Heart right ventricle (tissue), 16 donors: ENCODE data around the gene RNF213. TPM values are rescaled to one million over a fixed set of nuclear protein-coding genes. Genes with fewer than 3 reads are reported as not detected.

Experiments used
- ATAC-seq, 8 donors: fragments of 200-7000 bp; cut with Tn5 transposase; one replicate each; pipeline ENCODE4 v1.9.1; 2020; ENCODE audit warnings: mild to moderate bottlenecking in 8 of 8, moderate library complexity in 8 of 8, moderate number of reproducible peaks in 1 of 8
- DNase-seq, 2 donors: peaks; one replicate each; pipeline ENCODE4 v3.0.0-alpha.2; 2020
- H3K27ac ChIP-seq, 10 donors: fragments of 200-600 bp; sonication (generic) in 2 of 10; one replicate each; pipeline versions ENCODE4 v1.5.0 to v1.8.0; 2020 to 2022; ENCODE audit warnings: mild to moderate bottlenecking in 3 of 10
- H3K27me3 ChIP-seq, 7 donors: fragments of 200-600 bp; one replicate each; pipeline ENCODE4 v1.8.0; 2021 to 2022; ENCODE audit warnings: mild to moderate bottlenecking in 2 of 7
- H3K36me3 ChIP-seq, 9 donors: fragments of 200-600 bp; sonication (generic) in 1 of 9; one replicate each; pipeline versions ENCODE4 v1.5.0 to v1.8.0; 2020 to 2022; ENCODE audit warnings: mild to moderate bottlenecking in 2 of 9
- H3K4me1 ChIP-seq, 9 donors: fragments of 200-600 bp; sonication (generic) in 1 of 9; one replicate each; pipeline versions ENCODE4 v1.5.0 to v1.8.0; 2020 to 2022; ENCODE audit warnings: mild to moderate bottlenecking in 4 of 9
- H3K4me3 ChIP-seq, 10 donors: fragments of 200-600 bp; sonication (generic) in 2 of 10; one replicate each; pipeline versions ENCODE4 v1.5.0 to v1.8.0; 2020 to 2022; ENCODE audit warnings: mild to moderate bottlenecking in 7 of 10, moderate library complexity in 2 of 10
- H3K9me3 ChIP-seq, 11 donors: fragments of 200-600 bp in 10 of 11; sonication (generic) in 2 of 11; one replicate each; pipeline versions ENCODE4 v1.5.0 to v1.8.0; 2013 to 2022; ENCODE audit warnings: mild to moderate bottlenecking in 2 of 11, control low read depth in 1 of 11, moderate library complexity in 1 of 11
- WGBS, 2 donors: extraction: QIAGEN DNeasy Blood & Tissue Kit; methylation state at CpG; one replicate each; pipeline ENCODE4 v1.1.7; 2013; ENCODE audit warnings: inconsistent platforms in 1 of 2; 5-methylcytosine and 5-hydroxymethylcytosine counted together
- intact Hi-C, 10 donors: fragments of 100-400 bp; cut with DNase I; formaldehyde crosslinking; loops; one replicate each; pipeline versions ENCODE4 v1.11.1 to v1.14.2; 2022
- polyA plus RNA-seq, 2 donors: library from polyadenylated mRNA; stranded (reverse); fragments of 200-250 nt; gene quantifications; one replicate each; pipeline ENCODE4 v1.2.3, GENCODE V29; 2013
- total RNA-seq, 10 donors: library from RNA; stranded (reverse); fragmentation: NEBNext Ultra II Directional in 3 of 10; extraction: Animal tissue kit (Norgen Biotek cat#: 25700) in 3 of 10; gene quantifications; one replicate each; pipeline versions ENCODE4 v1.2.1 to v1.2.4, GENCODE V29; 2021 to 2023
- TF ChIP-seq, protein P1 (sequence below), 9 donors: fragments of 200-600 bp; sonication (generic) in 2 of 9; IDR thresholded peaks; one replicate each; pipeline versions ENCODE4 v1.5.0 to v1.8.0; 2021 to 2022; ENCODE audit warnings: antibody characterized with exemption in 9 of 9, mild to moderate bottlenecking in 5 of 9, moderate library complexity in 1 of 9
- donor health status: Arrhythmogenic right ventricular cardiomyopathy.
- donor health status: ischemic (EF 13 %, LVEDD 7.1; RV severe dilation, severe dysfunction).
- donor health status: healthy with polysubstance abuse.
- donor health status: DM: no; HTN: yes; CAD: no.
- donor health status: DM: no; HTN: no; CAD: no.
- donor health status: ischemic (EF 25% LVEDD 6.9; RV normal size, moderate dysfunction).
- donor health status: ischemic (EF 25% LVEDD 5.7; RV mildly dilated, moderate dysfunction).
- donor health status: healthy.
- donor health status: DM: yes; HTN: yes; CAD: no.
- donor health status: Ischemic cardiomyopathy.
- donor health status: ischemic (EF 35%, LVEDD 5.7; RV mildly dilated, moderate dysfunction).
- donor health status: nonischemic (EF 11% LVEDD 7.7; RV severe dilation, severe dysfunction).
- donor health status: DM: yes; HTN: yes; CAD: no.
- donor health status: PGD.
- donor health status: ischemic (EF 29% LVEDD 5.4; RV normal size, mild dysfunction).
- donor health status: nonischemic (EF 23%, LVEDD 6.1; RV moderate dilation, normal function).

The RNF213 gene
- total and polyA plus RNA-seq, 12 donors, result 13.1 to 97.0 (median 31.7) TPM

DNA sequence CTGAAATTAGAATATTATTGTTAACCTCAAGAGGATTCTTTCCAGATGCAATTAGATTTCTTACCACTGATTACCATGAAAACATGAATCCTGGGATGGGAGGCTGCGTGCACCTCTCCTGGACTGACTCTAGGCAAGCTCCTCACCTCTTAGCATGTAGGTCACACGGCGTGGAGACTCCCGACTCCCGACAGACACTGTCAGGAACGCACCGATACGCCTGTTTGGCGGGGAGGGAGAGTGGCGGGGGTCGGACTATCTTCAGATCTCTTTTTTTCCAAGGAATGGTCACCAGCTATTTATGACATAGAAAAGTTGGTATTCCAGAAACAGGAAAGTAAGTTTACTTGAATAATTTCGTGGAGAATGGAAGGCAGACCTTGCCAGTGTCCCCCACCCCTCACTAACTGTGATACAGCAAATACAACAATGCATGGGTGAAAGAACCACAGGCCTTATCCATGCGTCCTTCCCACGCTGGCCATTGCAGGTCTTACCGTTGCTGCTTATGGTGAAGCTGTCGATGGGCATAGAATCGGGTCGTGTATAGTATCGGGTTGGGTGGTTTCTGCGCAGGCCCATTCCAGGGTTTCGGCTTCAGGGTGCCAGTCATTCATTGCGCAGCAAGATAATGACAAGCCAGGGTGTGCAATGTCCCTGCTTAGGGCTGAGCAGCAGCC is 91.7 kb downstream of the RNF213 start:
- Histone ChIP-seq H3K27ac (no peak overlapping the region), H3K36me3 (peaks cover 4 to 95% (median 68%) of the 10 kb centered on the region in 9 donors), H3K4me1 (no peaks in the 10 kb centered on the region), H3K27me3 (no peaks in the 10 kb centered on the region), H3K4me3 (no peak overlapping the region), H3K9me3 (no peaks in the 10 kb centered on the region)
- TF ChIP-seq, protein P1, sequence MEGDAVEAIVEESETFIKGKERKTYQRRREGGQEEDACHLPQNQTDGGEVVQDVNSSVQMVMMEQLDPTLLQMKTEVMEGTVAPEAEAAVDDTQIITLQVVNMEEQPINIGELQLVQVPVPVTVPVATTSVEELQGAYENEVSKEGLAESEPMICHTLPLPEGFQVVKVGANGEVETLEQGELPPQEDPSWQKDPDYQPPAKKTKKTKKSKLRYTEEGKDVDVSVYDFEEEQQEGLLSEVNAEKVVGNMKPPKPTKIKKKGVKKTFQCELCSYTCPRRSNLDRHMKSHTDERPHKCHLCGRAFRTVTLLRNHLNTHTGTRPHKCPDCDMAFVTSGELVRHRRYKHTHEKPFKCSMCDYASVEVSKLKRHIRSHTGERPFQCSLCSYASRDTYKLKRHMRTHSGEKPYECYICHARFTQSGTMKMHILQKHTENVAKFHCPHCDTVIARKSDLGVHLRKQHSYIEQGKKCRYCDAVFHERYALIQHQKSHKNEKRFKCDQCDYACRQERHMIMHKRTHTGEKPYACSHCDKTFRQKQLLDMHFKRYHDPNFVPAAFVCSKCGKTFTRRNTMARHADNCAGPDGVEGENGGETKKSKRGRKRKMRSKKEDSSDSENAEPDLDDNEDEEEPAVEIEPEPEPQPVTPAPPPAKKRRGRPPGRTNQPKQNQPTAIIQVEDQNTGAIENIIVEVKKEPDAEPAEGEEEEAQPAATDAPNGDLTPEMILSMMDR (IDR thresholded peaks at IDR 0.05), result no peak
- ATAC-seq, result no peak
- no peak for DNase-seq
- intact Hi-C loops, result no loop called here
- 93 to 95% methylated on average over 22 of the region's 22 CpGs for WGBS, 2 donors

DNA sequence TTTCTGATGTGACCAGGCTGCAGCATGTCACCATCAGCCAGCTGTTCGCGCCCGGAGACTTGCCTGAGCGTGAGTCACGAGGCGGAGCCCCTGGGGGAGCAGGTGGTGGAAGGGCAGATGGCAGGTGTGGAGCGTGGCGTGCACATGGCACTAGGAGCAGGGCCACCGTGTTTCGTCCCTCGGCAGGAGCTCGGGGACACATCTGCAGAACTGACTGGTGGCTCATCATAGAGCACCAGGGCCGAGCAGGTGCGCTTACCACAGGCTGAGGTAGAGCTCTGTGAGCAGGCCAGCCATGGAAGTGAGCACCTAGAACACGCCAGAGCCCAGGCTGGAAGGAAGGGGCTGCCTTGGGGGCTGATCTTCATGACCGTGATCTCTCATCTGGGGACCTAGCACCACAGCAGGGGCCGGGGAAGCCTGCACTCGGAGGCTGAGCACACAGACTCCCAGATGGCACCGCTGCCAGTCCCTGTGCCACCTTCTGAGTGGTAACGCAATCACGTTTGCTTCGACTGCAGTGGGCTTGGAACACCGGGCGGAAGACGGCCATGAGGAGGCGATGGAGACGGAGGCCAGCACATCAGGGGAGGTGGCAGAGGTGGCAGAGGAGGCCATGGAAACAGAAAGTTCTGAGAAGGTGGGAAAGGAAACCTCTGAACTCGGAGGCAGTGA is 92.5 kb downstream of the RNF213 start:
- H3K4me1 ChIP-seq, result no peaks in the 10 kb centered on the region
- no peaks in the 10 kb centered on the region for H3K27me3 ChIP-seq
- WGBS, 2 donors, result 96% methylated on average over 28 of the region's 28 CpGs
- TF ChIP-seq, protein P1 (IDR thresholded peaks at IDR 0.05), result no peak
- H3K9me3 ChIP-seq, result no peaks in the 10 kb centered on the region
- ATAC-seq, result no peak
- intact Hi-C loops, result no loop called here
- no peak overlapping the region for H3K27ac ChIP-seq
- H3K4me3 ChIP-seq, result no peak overlapping the region
- no peak for DNase-seq
- H3K36me3 ChIP-seq, result peaks cover 4 to 95% (median 68%) of the 10 kb centered on the region in 9 donors

DNA sequence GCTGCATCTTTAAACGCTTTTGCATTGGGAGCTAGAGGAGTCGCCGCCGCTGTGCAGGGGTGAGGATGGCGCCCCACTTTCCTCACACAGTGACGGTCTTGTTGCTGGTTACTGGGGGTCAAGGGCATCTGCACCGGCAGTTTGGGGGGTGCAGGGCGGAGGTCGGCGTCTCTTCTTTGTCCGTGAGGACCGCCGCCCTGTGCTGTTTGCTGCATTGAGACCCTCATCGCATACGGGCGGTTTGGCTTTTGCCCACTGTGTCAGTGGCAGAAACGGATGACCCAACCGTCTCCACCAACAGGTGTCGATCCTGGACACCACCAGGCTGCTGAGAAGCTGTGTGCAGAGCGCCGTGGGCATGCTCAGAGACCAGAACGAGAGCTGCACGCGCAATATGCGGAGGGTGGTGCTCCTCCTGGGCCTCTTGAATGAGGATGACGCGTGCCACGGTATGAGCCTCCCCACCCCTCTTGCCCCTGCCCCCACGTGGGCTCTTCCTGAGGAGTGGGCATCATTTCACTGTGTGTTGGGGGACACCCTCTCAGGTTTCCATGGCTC is 93.1 kb downstream of the RNF213 start:
- Histone ChIP-seq H3K27me3 (no peaks in the 10 kb centered on the region), H3K36me3 (peaks cover 2 to 95% (median 68%) of the 10 kb centered on the region in 9 donors), H3K4me3 (no peak overlapping the region), H3K4me1 (no peaks in the 10 kb centered on the region), H3K9me3 (no peaks in the 10 kb centered on the region), H3K27ac (no peak overlapping the region)
- WGBS, 2 donors, result 96% methylated on average over 29 of the region's 29 CpGs
- no peak for ATAC-seq
- intact Hi-C loops, result no loop called here
- DNase-seq, result no peak
- TF ChIP-seq, protein P1 (IDR thresholded peaks at IDR 0.05), result no peak

DNA sequence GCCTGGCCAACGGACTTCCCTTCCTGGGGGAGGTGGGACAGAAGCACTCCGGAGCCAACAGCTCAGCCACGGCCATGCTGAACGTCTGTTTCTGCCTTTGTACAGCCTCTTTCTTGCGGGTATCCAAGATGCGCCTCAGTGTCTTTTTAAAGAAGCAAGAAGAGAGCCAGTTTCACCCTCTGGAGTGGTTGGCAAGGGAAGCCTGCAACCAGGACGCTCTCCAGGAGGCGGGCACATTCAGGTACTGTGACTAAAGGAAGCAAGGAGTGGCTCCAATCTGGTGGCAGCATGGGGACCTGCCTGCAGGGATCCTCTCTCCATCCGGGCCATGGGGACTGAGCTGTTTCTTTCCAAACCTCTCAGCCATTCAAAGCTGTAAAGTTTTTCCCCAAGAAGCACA is 93.7 kb downstream of the RNF213 start:
- Histone ChIP-seq H3K9me3 (no peaks in the 10 kb centered on the region), H3K27me3 (no peaks in the 10 kb centered on the region), H3K4me3 (no peak overlapping the region), H3K36me3 (peaks cover 5 to 95% (median 72%) of the 10 kb centered on the region in 9 donors), H3K4me1 (no peaks in the 10 kb centered on the region), H3K27ac (no peak overlapping the region)
- DNase-seq (no peak), ATAC-seq (no peak)
- intact Hi-C loops, result no loop called here
- TF ChIP-seq, protein P1 (IDR thresholded peaks at IDR 0.05), result no peak
- WGBS, 2 donors, result 92 to 98% methylated on average over 9 of the region's 9 CpGs
